Measurements from ENCODE around the gene DCAF8.

The DCAF8 gene

GRCh38 chr1:160308451-160309184 lies 46.3 kb upstream of the DCAF8 start:
- no peak for TF ChIP-seq TOX (CRISPR knock-in tag; IDR thresholded peaks at IDR 0.05; ENCODE audit: borderline replicate concordance)
- no peak for TF ChIP-seq TCF4 (CRISPR knock-in tag; IDR thresholded peaks at IDR 0.05; ENCODE audit: borderline replicate concordance)
- TF ChIP-seq ARNTL (CRISPR knock-in tag; IDR thresholded peaks at IDR 0.05; ENCODE audit: borderline replicate concordance, low read depth) = no peak
- no peak for TF ChIP-seq ESRRG (CRISPR knock-in tag; IDR thresholded peaks at IDR 0.05)
- TF ChIP-seq ZFP30 (CRISPR knock-in tag; IDR thresholded peaks at IDR 0.05) = no peak
- TF ChIP-seq BACH2 (CRISPR knock-in tag; IDR thresholded peaks at IDR 0.05; ENCODE audit: borderline replicate concordance) = no peak
- no peak for TF ChIP-seq ISL1 (CRISPR knock-in tag; IDR thresholded peaks at IDR 0.05)
- TF ChIP-seq ZFP3 (CRISPR knock-in tag; IDR thresholded peaks at IDR 0.05) = no peak
- TF ChIP-seq CSDC2 (CRISPR knock-in tag; IDR thresholded peaks at IDR 0.05) = no peak
- TF ChIP-seq RARB (CRISPR knock-in tag; IDR thresholded peaks at IDR 0.05) = no peak
- TF ChIP-seq, protein P1, sequence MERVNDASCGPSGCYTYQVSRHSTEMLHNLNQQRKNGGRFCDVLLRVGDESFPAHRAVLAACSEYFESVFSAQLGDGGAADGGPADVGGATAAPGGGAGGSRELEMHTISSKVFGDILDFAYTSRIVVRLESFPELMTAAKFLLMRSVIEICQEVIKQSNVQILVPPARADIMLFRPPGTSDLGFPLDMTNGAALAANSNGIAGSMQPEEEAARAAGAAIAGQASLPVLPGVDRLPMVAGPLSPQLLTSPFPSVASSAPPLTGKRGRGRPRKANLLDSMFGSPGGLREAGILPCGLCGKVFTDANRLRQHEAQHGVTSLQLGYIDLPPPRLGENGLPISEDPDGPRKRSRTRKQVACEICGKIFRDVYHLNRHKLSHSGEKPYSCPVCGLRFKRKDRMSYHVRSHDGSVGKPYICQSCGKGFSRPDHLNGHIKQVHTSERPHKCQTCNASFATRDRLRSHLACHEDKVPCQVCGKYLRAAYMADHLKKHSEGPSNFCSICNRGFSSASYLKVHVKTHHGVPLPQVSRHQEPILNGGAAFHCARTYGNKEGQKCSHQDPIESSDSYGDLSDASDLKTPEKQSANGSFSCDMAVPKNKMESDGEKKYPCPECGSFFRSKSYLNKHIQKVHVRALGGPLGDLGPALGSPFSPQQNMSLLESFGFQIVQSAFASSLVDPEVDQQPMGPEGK (CRISPR knock-in tag; IDR thresholded peaks at IDR 0.05; ENCODE audit: borderline replicate concordance) = no peak
- TF ChIP-seq TSHZ2 (CRISPR knock-in tag; IDR thresholded peaks at IDR 0.05) = no peak
- no peak for TF ChIP-seq ZNF8 (CRISPR knock-in tag; IDR thresholded peaks at IDR 0.05)
- TF ChIP-seq GLIS3 (CRISPR knock-in tag; IDR thresholded peaks at IDR 0.05) = no peak
- no peak for TF ChIP-seq ZNF70 (CRISPR knock-in tag; IDR thresholded peaks at IDR 0.05)
- TF ChIP-seq, protein P2, sequence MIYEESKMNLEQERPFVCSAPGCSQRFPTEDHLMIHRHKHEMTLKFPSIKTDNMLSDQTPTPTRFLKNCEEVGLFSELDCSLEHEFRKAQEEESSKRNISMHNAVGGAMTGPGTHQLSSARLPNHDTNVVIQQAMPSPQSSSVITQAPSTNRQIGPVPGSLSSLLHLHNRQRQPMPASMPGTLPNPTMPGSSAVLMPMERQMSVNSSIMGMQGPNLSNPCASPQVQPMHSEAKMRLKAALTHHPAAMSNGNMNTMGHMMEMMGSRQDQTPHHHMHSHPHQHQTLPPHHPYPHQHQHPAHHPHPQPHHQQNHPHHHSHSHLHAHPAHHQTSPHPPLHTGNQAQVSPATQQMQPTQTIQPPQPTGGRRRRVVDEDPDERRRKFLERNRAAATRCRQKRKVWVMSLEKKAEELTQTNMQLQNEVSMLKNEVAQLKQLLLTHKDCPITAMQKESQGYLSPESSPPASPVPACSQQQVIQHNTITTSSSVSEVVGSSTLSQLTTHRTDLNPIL (CRISPR knock-in tag; IDR thresholded peaks at IDR 0.05; ENCODE audit: low read depth) = no peak
- TF ChIP-seq SNAI2 (CRISPR knock-in tag; IDR thresholded peaks at IDR 0.05) = no peak
- TF ChIP-seq, protein P3, sequence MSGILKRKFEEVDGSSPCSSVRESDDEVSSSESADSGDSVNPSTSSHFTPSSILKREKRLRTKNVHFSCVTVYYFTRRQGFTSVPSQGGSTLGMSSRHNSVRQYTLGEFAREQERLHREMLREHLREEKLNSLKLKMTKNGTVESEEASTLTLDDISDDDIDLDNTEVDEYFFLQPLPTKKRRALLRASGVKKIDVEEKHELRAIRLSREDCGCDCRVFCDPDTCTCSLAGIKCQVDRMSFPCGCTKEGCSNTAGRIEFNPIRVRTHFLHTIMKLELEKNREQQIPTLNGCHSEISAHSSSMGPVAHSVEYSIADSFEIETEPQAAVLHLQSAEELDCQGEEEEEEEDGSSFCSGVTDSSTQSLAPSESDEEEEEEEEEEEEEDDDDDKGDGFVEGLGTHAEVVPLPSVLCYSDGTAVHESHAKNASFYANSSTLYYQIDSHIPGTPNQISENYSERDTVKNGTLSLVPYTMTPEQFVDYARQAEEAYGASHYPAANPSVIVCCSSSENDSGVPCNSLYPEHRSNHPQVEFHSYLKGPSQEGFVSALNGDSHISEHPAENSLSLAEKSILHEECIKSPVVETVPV (CRISPR knock-in tag; IDR thresholded peaks at IDR 0.05) = no peak
- ATAC-seq = no peak

GRCh38 chr1:160307118-160307791 lies 44.9 kb upstream of the DCAF8 start:
- TF ChIP-seq ZFP30 (CRISPR knock-in tag; IDR thresholded peaks at IDR 0.05) (no peak), ARNTL (CRISPR knock-in tag; IDR thresholded peaks at IDR 0.05; ENCODE audit: borderline replicate concordance, low read depth) (no peak), TSHZ2 (CRISPR knock-in tag; IDR thresholded peaks at IDR 0.05) (no peak), TCF4 (CRISPR knock-in tag; IDR thresholded peaks at IDR 0.05; ENCODE audit: borderline replicate concordance) (no peak), CSDC2 (CRISPR knock-in tag; IDR thresholded peaks at IDR 0.05) (no peak), ZFP3 (CRISPR knock-in tag; IDR thresholded peaks at IDR 0.05) (no peak), OSR1 (CRISPR knock-in tag; IDR thresholded peaks at IDR 0.05) (no peak), ZNF565 (CRISPR knock-in tag; conservative IDR thresholded peaks at IDR 0.05; ENCODE audit: low read depth) (no peak)
- TF ChIP-seq, protein P4, sequence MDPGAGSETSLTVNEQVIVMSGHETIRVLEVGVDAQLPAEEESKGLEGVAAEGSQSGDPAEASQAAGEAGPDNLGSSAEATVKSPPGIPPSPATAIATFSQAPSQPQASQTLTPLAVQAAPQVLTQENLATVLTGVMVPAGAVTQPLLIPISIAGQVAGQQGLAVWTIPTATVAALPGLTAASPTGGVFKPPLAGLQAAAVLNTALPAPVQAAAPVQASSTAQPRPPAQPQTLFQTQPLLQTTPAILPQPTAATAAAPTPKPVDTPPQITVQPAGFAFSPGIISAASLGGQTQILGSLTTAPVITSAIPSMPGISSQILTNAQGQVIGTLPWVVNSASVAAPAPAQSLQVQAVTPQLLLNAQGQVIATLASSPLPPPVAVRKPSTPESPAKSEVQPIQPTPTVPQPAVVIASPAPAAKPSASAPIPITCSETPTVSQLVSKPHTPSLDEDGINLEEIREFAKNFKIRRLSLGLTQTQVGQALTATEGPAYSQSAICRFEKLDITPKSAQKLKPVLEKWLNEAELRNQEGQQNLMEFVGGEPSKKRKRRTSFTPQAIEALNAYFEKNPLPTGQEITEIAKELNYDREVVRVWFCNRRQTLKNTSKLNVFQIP (CRISPR knock-in tag; IDR thresholded peaks at IDR 0.05; ENCODE audit: borderline replicate concordance, low read depth) = no peak
- no peak for ATAC-seq
